HCT116 (cell line): ENCODE data around the gene ACTL6B. TPM values are rescaled to one million over a fixed set of nuclear protein-coding genes. Genes with fewer than 3 reads are reported as not detected.
"Not testable (repeated sequence)": the region's sequence is repeated elsewhere in the genome, so short reads cannot be mapped to it uniquely, and the experiment has no call there.

Source experiments
- ATAC-seq: fragments of 200-7000 bp; cut with Tn5 transposase; 2 replicates; pipeline ENCODE4 v1.9.1; 2020; ENCODE audit warnings: mild to moderate bottlenecking, moderate library complexity
- BruUV-seq: library from RNA; stranded (reverse); fragments of 400-500 nt; replicated peaks from 2 replicates; lab custom pipeline; 2021; lab: Mats Ljungman, UMichigan
- CTCF ChIA-PET: fragments of 300-600 bp; sonication (Branson Sonifier 250); formaldehyde crosslinking; loops from one replicate; lab custom pipeline; 2021; ENCODE audit warnings: antibody characterized with exemption; lab: Charles Lee
- POLR2A ChIA-PET: fragments of 300-600, 350-600 bp; sonication (Branson Sonifier 250); formaldehyde crosslinking; loops from one replicate; lab custom pipeline; 2021; ENCODE audit warnings: antibody characterized with exemption; lab: Charles Lee
- RAD21 ChIA-PET, 2 experiments: fragments of 300-600 bp; sonication (Branson Sonifier 250); formaldehyde crosslinking; loops; one replicate each; lab custom pipeline; 2023; ENCODE audit warnings: low total read pairs in 2 of 2; ENCODE audit not compliant: uncharacterized antibody in 2 of 2, unreplicated experiment in 2 of 2, low non-redundant PET in 1 of 2; lab: Charles Lee
- DNase-seq: peaks from one replicate; pipeline ENCODE4 v3.0.0-alpha.2; 2010; ENCODE audit warnings: low read depth, low spot score
- H2AFZ ChIP-seq: fragments of 200-600 bp; shearing (Covaris generic), sonication (generic); 2 replicates; pipeline ENCODE4 v1.6.1; 2017; ENCODE audit warnings: low read depth, mixed run types, mixed read lengths, antibody characterized with exemption, low read length; ENCODE audit not compliant: poor library complexity, severe bottlenecking
- H3K27ac ChIP-seq: 2 replicates; pipeline ENCODE4 v1.5.1; 2012; ENCODE audit warnings: low read depth, low read length
- H3K27me3 ChIP-seq: fragments of 200-600 bp; sonication (generic); 2 replicates; pipeline ENCODE4 v1.6.1; 2016; ENCODE audit warnings: mixed run types, low read length, mixed read lengths; ENCODE audit not compliant: insufficient read depth
- H3K36me3 ChIP-seq, 2 experiments: fragments of 200-500 bp in 1 of 2; fragments of 200-600 bp in 1 of 2; sonication (Bioruptor generic) in 1 of 2; sonication (generic) in 1 of 2; 2 replicates each; pipeline versions ENCODE4 v1.5.1 to v1.6.1; 2014 to 2016; ENCODE audit warnings: low read length in 2 of 2, inconsistent platforms in 1 of 2, mixed read lengths in 1 of 2, mixed run types in 1 of 2; ENCODE audit not compliant: insufficient read depth in 2 of 2, control insufficient read depth in 1 of 2
- H3K4me1 ChIP-seq, 2 experiments: fragments of 200-600 bp in 1 of 2; sonication (generic) in 1 of 2; 2 replicates each; pipeline versions ENCODE4 v1.5.1 to v1.6.1; 2012 to 2017; ENCODE audit warnings: low read length in 2 of 2, inconsistent platforms in 1 of 2, mild to moderate bottlenecking in 1 of 2, mixed read lengths in 1 of 2, mixed run types in 1 of 2, moderate library complexity in 1 of 2; ENCODE audit not compliant: insufficient read depth in 2 of 2, control insufficient read depth in 1 of 2
- H3K4me2 ChIP-seq: fragments of 200-600 bp; sonication (generic); 2 replicates; pipeline ENCODE4 v1.6.1; 2017; ENCODE audit warnings: mixed run types, low read length, mixed read lengths
- H3K4me3 ChIP-seq, 2 experiments: fragments of 200-600 bp in 1 of 2; sonication (generic) in 1 of 2; replicated peaks in 1 of 2; 2 replicates each; pipeline ENCODE4 v1.5.1; 2011 to 2016; ENCODE audit warnings: low read length in 2 of 2, control low read depth in 1 of 2, low read depth in 1 of 2, mild to moderate bottlenecking in 1 of 2, mixed read lengths in 1 of 2, mixed run types in 1 of 2
- H3K79me2 ChIP-seq: fragments of 200-600 bp; sonication (generic); 2 replicates; pipeline ENCODE4 v1.6.1; 2017; ENCODE audit warnings: mild to moderate bottlenecking, mixed run types, low read length, moderate library complexity, mixed read lengths; ENCODE audit not compliant: insufficient read depth
- H3K9ac ChIP-seq: fragments of 200-600 bp; sonication (generic); 2 replicates; pipeline ENCODE4 v1.6.1; 2016; ENCODE audit warnings: low read length, mixed read lengths
- H3K9me2 ChIP-seq: fragments of 200-600 bp; sonication (generic), shearing (Covaris generic); 2 replicates; pipeline ENCODE4 v1.6.1; 2017; ENCODE audit warnings: mixed run types, mild to moderate bottlenecking, moderate library complexity; ENCODE audit not compliant: insufficient read depth
- H3K9me3 ChIP-seq, 2 experiments: fragments of 200-500 bp in 1 of 2; fragments of 200-600 bp in 1 of 2; sonication (Bioruptor generic) in 1 of 2; sonication (generic) in 1 of 2; 2 replicates each; pipeline ENCODE4 v1.6.1; 2014 to 2017; ENCODE audit warnings: low read length in 2 of 2, mixed read lengths in 2 of 2, inconsistent platforms in 1 of 2, low read depth in 1 of 2, mild to moderate bottlenecking in 1 of 2, mixed run types in 1 of 2, moderate library complexity in 1 of 2; ENCODE audit not compliant: control insufficient read depth in 1 of 2, insufficient read depth in 1 of 2
- H4K20me1 ChIP-seq: fragments of 200-600 bp; sonication (generic), shearing (Covaris generic); 2 replicates; pipeline ENCODE4 v1.6.1; 2017; ENCODE audit warnings: mixed run types, mild to moderate bottlenecking, moderate library complexity; ENCODE audit not compliant: insufficient read depth
- CTCF ChIP-seq, 3 experiments: fragments of 200-600 bp in 1 of 3; sonication (generic) in 1 of 3; IDR thresholded peaks in 2 of 3; conservative IDR thresholded peaks in 1 of 3; 2 replicates each; pipeline ENCODE4 v1.5.1; 2012 to 2017; ENCODE audit warnings: low read depth in 2 of 3, low read length in 2 of 3, antibody characterized with exemption in 1 of 3, borderline replicate concordance in 1 of 3, control low read depth in 1 of 3, mild to moderate bottlenecking in 1 of 3, mixed read lengths in 1 of 3, mixed run types in 1 of 3, moderate library complexity in 1 of 3; ENCODE audit not compliant: insufficient read depth in 1 of 3
- EGR1 ChIP-seq: IDR thresholded peaks from 2 replicates; pipeline ENCODE4 v1.6.1; 2012; ENCODE audit warnings: low read depth
- RAD21 ChIP-seq: IDR thresholded peaks from 2 replicates; pipeline ENCODE4 v1.6.1; 2012; ENCODE audit warnings: low read depth, mild to moderate bottlenecking
- SP1 ChIP-seq: IDR thresholded peaks from 2 replicates; pipeline ENCODE4 v1.6.1; 2012; ENCODE audit warnings: low read depth
- YY1 ChIP-seq: IDR thresholded peaks from 2 replicates; pipeline ENCODE4 v1.6.1; 2011; ENCODE audit warnings: low read length, low read depth, moderate library complexity, mild to moderate bottlenecking; ENCODE audit not compliant: insufficient replicate concordance; ENCODE audit errors: extremely low read depth
- intact Hi-C: fragments of 100-400 bp; cut with micrococcal nuclease; formaldehyde crosslinking; loops from 2 replicates; pipeline ENCODE4 v1.10.0; 2022
- total RNA-seq: library from RNA; stranded (reverse); gene quantifications from one replicate; pipeline ENCODE4 v1.2.1, GENCODE V29; 2021; ENCODE audit not compliant: unreplicated experiment
- TF ChIP-seq, protein P1 (sequence below): IDR thresholded peaks from 2 replicates; pipeline ENCODE4 v1.6.1; 2012

ACTL6B gene
- total RNA-seq, 1 experiment from 2014 or later = not detected

GRCh38 chr7:100705320-100705752, 49.1 kb upstream of the ACTL6B start:
- BruUV-seq = TSS peak; percentile 95
- no peak for TF ChIP-seq SP1
- TF ChIP-seq RAD21 = peak; percentile 81
- TF ChIP-seq CTCF (IDR thresholded peaks at IDR 0.05 in 2 of 3, conservative IDR thresholded peaks at IDR 0.05 in 1 of 3; ENCODE audit: borderline replicate concordance in 1 of 3, insufficient read depth in 1 of 3, low read depth in 2 of 3, low read length in 2 of 3) = peak; percentile 81 to 86 (median 86)
- peak; percentile 76 for TF ChIP-seq EGR1
- TF ChIP-seq YY1 = peak; percentile 33
- TF ChIP-seq, protein P1, sequence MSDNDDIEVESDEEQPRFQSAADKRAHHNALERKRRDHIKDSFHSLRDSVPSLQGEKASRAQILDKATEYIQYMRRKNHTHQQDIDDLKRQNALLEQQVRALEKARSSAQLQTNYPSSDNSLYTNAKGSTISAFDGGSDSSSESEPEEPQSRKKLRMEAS = no peak
- TF ChIP-seq, all 23 proteins: peak for 4
- Histone ChIP-seq H3K4me3 (peak overlapping the region; percentile 76 to 97), H3K9me3 (no peaks in the 10 kb centered on the region), H2AFZ (no peak overlapping the region), H3K27ac (peak overlapping the region; percentile 95), H3K9ac (peak overlapping the region; percentile 99), H3K36me3 (peaks cover 4 to 12% of the 10 kb centered on the region in 2 experiments; a peak in 3 of 4 replicates), H4K20me1 (peaks cover 5% of the 10 kb centered on the region; the same call in 1 of the 2 replicates), H3K9me2 (no peaks in the 10 kb centered on the region), H3K27me3 (no peaks in the 10 kb centered on the region), H3K79me2 (peaks cover 26% of the 10 kb centered on the region), H3K4me1 (peaks cover 8 to 20% of the 10 kb centered on the region in 2 experiments; a peak in 3 of 4 replicates), H3K4me2 (peak overlapping the region; percentile 91)
- ChIA-PET RAD21 (interaction anchor here (0.5 to 2.2 kb wide), 9 partner anchors 20 to 380 kb away, joined by 3 to 12 read pairs (median 5); partner anchors contain the start of genes SLC12A9 (in 2 of the 2) and EPHB4 (in 1 of the 2)), POLR2A (interaction anchor here (0.6 to 1.9 kb wide), 19 partner anchors 9 to 373 kb away, joined by 3 to 17 read pairs (median 4); partner anchors contain the start of genes EPHB4, FBXO24, GIGYF1 and GNB2), CTCF (interaction anchor here (0.6 to 2.5 kb wide), 32 partner anchors 9 to 577 kb away, joined by 3 to 52 read pairs (median 6); partner anchors contain the start of genes EPHB4, FBXO24, GIGYF1 and LRCH4)
- ATAC-seq (peak; percentile 77), DNase-seq (peak; percentile 32)
- intact Hi-C loops = loop anchor here (1.0 to 5.0 kb wide), 4 partner anchors 32 to 372 kb away; partner anchors contain the start of genes EPHB4, GNB2 and SLC12A9

GRCh38 chr7:100701089-100701488, 44.8 kb upstream of the ACTL6B start:
- DNase-seq, H3K9me2 ChIP-seq, H3K27me3 ChIP-seq, H3K79me2 ChIP-seq, H3K9me3 ChIP-seq, BruUV-seq, CTCF ChIA-PET, H3K27ac ChIP-seq, ATAC-seq, H2AFZ ChIP-seq, RAD21 ChIA-PET, H3K36me3 ChIP-seq, POLR2A ChIA-PET, H4K20me1 ChIP-seq, H3K4me2 ChIP-seq, intact Hi-C loops, H3K9ac ChIP-seq, H3K4me3 ChIP-seq: not testable (repeated sequence)
- peaks cover 4 to 10% of the 10 kb centered on the region in 2 experiments; a peak in 3 of 4 replicates for H3K4me1 ChIP-seq
